Measurements from ENCODE around the gene TCF20.

Gene TCF20

DNA sequence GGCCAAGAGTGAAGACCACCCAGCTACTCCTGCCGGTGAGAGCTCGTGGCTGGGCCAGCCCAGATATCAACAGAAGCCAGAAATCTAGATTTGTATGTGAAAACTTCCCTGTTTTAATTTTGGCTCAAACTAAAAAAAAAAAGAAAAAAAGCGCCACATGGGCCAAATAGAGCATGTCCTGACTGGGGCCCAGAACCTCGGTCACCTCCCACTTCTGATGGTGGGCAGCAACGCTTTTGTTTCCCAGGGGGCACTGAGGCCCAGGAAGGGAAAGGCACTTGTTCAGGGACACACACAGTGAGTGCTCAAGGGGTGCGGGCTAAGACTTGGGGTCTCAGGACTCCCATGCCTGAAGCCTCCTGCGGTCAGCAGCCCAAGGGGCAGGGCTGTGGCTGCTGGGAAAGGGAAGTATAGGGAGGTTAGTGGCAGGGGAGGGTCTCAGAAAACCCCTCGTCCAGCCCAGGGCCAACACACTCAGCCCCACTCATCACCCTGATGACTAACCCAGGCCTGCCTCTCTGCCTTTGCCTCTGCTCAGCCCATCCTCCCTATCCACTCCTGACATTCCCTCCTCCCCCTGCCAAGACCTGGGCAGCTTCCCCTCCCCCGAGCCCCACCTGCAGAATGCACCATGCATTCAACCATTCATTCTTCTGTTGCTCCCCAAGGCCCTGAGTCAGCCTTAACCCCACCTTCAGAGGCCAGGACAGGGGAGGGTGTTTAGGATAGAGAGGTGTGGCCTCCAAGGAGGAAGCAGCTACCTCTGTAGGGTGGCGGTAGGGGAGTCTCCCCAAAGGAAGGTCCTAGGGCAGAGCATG, 30.0 kb upstream of the TCF20 start:
- DNase-seq: peak; percentile 44

DNA sequence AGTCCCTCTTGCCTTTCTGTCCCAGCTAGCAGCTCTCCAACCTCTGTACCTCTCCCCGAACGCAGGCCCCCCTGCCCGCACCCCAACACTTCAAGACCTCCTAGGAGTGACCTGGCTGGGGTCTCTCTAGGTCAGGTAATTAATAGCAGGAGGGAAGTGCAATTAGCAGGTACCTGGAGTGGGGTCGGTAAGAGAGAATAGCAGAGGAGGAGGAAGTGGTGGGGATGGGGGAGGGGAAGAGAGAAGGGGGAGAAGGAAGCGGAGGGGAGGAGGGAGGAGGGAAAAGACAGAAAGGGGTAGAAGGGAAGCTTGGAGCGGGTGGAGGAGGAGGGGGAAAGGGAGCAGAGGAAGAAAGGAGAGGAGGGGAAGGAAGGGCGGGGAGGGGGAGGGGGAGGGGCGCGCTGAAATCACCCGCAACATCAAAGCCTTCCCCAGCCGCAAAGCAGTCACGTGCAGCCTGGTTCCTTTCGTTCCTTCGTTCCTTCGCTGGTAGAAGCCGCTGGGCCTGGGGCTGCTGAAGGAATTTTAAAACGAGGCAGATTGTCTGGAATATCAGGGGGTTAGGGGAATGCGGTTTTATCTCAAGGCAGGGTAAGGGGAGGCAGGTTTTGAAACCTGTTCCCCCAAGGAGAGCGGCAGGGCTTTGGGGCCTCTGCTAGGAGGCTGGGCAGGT, 29.3 kb upstream of the TCF20 start:
- DNase-seq: peak; percentile 56

DNA sequence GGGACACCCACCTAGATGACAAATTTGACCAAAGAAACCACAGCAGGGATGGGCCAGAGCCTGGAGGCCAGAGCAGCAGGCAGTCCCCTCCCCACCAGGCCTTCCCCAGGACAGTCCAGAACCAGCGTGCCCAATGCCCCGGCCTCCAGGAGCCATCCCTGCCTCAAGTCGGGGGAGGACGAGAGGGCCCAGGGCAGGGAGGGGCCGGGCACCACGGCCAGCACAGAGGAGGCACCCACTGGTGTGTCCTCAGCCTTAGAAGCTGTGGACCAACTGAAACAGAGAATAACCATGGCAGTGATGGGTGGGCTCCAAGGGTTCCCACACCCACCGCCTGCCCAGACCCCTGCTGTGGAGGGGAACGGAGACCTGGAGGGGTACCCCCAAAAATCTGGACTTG, 28.3 kb upstream of the TCF20 start:
- no peak for DNase-seq

DNA sequence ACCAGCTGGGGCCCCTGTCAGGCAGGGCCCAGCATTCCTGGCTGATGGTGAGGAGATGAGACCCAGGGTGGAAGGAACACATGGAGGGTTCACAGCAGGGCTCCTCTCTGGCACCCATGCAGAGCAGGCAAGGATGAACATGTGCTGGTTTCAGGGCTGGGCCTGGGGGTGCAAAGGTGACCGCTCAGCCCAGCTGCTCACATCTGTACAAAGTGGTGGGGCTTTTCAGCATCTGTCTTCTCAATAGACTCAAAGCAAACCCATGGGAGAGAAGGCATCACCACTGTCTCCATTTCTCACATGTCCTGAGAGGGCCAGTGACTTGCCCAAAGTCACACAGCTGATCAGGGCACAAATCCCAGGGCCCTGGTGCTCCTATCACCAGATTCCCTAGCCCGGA, 27.3 kb upstream of the TCF20 start:
- no peak for DNase-seq

DNA sequence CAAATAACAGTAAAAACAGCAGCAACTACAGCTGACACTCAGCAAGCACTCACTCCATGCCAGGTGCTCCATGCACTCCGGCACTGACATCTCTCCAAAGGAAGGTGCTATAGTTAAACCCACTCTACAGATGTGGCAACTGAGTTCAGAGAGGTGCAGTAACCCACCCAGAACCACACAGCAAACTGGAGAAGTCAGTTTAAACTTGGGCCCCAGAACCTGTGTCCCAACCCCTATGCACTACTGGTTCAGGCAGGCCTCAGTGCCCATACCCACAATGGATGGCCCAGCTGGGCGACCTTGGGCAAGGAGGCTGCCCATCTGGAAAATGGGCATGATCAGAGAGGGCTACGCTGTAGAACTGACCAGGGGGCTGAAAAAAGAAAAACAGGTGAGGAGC, 26.4 kb upstream of the TCF20 start:
- no peak for DNase-seq

DNA sequence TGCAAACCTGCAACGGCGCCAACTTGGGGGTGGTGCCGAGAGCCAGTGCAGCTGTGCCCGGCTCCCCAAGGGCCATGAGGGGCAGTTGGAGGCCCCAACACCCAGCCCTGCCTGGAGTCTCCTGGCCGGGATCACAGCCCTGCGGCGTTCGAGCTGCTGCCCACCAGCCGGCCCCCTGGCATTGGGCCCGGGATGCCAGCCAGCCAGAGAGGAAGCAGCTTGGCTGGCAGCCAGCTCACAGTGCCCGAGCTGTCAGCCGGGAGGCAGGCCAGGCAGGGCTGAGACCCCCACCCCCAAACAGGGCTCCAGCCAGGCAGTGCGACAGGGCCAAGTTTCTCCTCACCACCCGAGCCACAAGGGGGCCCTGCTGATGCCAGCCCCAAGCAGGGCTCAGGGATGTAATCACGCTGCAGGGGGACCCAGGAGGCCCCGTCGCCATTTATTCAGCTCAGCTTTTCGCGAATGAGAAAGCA, 26.0 kb upstream of the TCF20 start:
- peak; percentile 20 for DNase-seq

DNA sequence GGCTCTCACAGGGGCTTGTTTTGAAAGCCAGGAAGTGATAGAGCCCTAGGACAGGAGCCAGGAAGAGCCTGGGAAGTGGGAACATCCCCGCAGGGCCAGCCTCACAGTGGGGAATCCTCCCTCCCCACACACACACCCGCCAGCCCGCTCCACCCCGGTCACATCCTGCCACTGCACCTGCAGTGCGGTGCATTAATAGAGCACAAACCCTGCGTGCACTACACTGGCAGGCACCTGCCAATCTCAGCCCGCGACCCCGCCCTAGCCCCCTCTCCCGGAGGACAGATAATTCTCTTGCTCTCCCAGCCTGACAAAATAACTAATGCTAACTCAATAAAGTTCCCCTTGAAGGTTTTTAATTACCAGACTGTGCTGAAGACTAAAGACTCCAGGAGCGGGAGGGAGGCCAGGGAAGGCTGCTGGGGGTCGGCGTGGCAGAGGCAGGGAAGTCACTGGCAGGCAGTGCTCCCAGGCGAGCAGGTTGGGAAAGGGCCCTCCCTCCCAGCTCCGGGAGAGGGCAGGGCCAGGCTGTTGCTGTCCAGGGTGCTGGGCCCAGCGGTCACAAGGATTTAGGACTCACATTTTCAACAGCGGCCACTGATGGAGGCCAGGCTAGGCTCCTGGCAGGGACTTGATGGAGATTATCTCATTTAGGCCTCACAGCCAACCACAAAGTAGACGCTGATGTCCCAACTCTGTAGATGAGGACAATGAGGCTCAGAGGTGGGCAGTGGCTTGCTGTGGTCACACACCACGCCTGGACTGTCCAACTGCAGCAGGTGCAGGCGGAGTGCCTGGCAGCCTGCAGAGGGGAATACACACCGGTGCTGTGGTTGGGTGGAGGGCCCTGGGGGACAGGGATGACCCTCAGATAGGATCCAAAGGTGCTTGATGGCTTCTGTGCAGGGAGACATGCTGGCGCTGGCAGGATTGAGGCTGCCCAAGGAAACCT, 23.9 kb upstream of the TCF20 start:
- no peak for DNase-seq

DNA sequence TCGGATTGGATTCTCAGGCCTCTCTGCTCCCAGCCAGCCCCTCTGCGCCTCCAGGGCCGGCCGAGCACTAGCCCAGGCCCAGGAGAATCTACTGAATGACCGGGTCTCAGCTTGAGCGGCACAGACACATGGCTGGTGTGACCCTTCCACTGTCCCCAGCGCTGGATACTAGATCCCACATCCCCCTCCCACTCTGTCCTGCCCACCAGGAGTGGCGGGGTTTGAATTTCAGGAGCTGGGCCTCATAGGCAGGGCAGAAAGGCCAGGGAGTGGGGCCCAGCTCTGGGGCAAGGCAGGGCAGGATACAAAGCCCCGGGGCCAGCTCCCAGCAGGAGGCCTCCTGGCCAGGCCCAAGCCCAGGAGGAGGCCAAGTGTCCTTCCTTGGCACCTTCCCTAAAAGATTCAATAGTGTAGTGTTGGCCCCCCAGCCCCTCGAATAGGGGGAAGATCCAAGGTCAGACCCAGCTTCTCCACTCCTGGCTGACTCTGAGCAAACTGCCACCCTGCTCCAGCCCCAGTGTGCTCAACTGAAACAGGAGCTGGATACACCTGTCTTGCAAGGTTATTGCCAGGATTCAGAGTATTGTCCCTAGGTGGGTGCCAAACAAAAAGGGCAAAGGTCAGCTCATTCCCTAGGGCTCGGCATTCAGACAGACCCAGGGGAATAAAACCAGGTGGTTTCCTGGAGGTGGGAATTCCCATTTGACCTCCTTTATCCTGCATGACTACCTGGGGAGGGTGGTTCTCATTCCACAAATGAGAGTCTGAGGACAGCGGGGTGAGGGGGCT, 22.5 kb upstream of the TCF20 start:
- no peak for DNase-seq

DNA sequence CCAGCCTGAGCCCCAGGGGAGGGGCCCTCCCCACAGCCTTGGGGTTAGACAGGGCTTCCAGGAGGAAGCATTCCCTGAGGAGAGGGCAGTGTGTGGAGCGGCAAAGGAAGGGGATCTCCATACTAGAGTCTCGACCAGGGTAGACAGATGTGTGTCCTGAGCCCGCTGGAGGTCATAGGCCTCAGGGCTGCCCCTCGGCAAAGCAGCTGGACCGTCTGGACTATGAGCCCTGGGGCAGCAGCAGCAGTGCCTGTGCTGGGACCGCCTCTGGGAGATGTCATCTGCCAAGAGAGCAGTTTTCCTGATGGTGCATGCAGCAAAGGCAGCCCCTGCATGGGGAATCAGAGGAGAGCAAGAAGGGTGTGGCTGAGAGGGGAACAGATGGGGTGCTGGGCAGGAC, 20.8 kb upstream of the TCF20 start:
- no peak for DNase-seq

DNA sequence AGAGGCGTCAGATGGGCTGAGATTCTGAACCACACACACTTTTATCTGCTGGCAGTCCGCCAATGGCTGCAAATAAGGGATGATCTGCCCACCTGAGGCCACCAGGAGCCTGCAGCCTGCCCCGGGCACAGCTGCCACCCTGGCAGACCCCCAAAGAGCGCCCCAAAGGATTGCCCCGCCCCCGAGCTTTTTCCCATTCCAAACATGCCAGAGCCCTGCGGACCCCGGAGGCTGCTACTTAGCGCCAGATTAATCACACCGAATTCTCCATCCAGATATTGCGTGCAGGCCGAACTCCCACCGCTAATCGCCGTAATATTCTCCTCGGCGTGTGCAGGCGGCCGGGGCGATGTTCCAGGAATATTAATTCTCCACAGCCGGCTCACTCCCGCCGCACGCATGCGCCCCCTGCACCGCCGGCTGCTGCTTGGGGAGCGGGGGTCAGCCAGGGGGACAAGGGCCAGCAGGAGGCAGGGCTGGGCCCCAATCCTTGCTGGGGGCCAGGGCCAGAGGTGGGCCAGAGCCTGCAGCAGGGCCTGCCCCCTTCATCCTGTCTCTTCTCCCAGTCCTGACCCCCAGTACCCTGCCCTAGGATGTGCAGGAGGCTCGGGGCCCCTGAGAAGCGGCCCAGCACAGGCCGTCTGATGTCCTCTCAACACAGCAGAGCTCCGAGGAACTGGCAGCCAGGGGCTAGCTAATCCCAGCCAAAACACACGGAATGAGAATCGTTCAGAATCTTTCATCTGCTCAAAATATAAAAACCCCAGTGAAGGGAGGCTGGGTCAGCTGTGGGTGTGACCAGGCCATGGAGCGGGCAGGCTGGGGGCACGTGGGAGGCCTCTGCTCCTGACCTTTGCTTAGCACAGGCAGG, 19.5 kb upstream of the TCF20 start:
- DNase-seq: no peak

DNA sequence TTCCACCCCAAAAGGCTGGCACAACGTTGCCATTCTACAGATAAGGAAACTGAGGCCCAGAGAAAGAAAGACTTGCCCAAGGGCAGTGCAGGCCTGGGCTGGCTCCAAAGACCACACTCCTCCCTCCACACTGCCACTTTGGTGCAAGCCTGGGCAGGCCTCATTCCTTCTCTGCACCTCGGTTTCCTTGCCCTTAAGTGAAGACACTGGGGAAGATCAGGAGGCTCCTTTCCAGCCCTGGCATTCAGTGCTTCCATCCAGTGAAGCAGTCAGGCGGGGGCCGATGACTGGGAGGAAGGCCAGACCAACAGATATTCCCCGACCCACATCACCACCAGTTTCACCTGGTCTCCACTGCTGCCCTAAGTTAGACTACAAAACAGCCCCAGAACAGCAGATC, 18.3 kb upstream of the TCF20 start:
- DNase-seq: no peak

DNA sequence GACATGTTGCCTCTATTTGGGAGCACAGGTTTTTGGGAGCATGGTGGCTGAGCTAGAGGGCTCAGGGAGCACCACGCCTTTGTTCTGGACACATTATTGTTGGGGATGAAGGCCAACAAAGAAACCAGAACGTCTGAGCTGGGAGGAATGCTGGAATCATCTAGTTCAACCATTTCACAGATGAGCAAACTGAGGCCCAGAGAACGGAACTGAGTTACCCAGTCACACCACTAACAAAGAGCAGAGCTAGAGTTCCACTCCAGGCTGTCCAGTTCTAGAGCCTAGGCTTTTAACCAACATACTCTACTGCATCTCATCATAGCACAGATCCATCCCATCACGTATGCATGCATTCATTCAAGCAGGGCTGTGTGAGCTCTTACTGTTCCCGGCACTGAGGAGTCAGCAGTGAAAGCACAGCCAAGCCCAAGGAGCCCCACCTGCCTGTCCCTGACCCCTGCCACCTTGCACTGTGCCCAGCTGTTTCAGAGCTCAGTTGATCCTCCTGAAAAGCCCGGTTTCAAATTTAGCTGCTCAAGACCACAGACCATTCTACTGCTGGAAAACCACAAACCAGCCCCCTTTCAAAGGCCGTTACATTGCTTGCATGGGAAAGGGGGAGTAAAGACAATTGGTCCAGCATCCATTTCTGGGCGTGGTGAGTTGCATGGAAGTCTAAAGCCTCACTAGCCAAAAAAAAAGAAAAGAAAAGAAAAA, 16.9 kb upstream of the TCF20 start:
- DNase-seq: no peak

DNA sequence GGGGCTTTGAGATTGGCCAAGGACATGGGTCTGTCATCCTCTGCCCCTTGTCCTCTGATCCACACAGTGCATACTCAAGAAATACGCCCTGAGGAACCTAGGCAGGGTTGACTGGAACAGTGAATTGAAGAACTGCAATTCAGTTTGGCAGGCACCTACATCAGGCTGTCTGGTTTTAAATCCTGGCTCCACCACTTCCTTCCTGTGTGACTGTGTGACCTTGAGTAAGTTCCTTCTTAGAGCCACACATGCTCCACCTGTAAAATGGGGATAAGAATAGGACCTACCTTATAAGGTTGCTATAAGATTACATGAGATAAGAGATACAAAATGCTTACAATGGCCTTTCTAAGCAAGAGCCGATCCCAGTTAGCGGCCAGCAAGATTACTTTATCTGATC, 15.8 kb upstream of the TCF20 start:
- DNase-seq: peak; percentile 14

DNA sequence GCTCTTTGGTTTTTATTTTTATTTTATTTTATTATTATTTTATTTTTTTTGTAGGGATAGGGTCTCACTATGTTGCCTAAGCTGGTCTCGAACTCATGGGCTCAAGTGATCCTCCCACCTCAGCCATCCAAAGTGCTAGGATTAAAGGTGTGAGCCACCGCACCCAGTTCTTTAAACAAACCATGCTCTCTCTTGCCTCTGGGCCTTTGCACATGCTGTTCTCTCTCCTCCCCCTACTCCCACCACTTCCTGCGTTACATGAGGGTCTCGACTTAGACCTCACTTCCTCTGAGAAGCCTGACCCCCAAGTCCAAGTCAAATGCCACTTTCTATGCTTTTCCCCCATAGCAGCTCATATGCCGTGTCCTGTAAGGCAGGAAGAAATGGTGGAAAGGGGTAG, 15.2 kb upstream of the TCF20 start:
- DNase-seq: no peak

DNA sequence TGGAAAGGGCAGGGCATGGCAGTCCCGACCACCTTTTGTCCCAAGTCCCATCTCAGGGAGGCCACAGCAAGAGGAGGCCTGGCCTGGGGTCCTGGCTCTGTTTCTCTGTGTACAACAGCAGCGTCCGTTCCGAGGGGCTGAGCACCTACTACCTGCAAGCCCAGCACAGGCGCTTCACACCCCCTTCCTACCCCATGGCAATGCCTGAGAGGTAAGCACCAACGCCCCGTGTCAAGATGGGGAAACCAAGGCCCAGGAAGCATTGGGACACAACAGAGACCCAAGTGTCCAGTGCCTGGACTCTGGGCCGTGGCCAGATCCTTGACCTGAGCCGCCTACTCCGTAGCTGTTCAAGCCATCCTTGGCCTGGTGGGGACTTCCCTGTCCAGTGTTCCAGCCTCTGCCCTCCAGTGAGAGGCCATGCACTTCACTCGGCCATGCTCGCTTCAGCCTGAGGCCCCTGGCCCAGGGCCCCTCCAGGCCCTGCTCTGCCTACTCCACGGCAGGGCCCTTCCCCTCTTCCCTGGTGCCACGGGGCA, 14.3 kb upstream of the TCF20 start:
- no peak for DNase-seq

DNA sequence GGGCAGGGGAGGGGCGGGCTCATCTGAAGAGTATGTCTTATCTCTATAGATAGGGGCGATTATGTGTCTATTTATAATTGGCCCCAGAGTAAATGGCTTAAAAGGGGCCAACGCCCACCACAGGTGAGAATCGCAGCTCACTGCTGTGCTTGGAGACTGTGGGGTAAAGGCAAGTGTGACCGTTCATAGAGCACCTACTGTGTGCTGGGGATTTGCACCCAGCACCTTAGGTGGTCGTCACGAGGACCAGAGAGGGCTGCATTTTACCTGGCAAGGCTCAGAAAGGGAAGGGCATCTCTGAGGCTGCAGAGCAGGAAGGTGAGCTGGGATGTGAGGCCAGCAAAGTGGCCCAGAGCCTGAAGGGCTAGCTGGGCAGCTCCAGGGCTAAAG, 13.7 kb upstream of the TCF20 start:
- no peak for DNase-seq

DNA sequence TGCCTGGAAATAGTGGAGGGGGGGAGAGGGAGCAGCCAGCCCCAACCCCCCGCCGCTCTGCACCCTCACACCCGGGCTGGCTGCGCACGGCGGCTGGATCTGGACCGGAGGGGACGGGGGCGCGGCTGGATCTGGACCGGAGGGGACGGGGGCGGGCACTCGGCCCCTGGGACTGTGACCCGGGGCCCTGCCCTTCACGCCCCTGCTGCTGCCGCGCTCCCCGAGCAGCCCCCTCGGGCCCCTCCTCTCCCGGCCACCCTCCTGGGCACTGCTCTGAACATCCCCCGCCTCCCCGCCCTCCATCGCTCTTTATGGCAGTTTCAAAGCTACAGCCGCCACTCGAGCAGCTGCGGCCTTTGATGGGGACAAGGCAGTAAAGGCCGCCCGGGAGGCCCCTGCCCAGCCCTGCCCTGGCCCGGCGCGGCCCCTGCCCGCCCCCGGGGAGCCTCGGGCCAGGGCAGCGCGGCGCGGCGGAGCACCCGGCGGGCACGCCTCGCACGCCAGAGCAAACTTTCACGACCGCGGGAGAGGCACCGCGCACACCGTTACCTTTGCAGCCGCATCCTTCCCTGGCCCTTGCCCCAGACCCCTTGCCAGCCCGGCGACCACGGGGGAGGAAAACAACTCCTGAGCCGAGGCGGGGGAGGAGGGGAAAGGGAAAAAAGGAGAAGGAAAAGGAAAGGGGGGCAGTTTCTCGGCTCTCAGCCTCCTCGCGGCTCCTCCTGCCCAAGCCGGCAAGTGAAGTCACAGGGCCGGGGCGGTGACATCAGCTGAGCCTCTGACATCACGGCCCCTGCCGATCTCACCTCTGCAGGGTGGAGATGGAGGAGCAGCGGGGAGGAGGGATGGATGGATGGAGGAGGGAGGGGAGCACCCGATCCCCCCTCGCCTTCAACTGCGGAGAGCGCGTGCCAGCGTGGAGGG, 13.1 kb upstream of the TCF20 start:
- peak; percentile 39 for DNase-seq

DNA sequence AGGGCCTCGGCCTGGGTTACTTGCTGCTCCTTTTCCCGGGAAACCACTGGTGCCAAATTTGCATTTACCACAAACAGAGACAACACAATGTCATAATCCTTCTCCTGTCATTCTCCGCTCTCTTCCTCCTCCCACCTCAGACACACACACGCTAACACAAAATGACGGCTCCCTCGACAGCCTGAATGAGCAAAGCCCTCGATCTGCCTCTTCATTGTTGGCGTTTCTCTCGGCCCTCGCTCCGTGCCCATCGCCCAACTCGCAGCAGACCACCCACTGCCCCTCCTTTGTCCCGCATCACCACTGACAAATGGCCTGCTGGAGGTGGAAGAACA, 12.5 kb upstream of the TCF20 start:
- DNase-seq: no peak

DNA sequence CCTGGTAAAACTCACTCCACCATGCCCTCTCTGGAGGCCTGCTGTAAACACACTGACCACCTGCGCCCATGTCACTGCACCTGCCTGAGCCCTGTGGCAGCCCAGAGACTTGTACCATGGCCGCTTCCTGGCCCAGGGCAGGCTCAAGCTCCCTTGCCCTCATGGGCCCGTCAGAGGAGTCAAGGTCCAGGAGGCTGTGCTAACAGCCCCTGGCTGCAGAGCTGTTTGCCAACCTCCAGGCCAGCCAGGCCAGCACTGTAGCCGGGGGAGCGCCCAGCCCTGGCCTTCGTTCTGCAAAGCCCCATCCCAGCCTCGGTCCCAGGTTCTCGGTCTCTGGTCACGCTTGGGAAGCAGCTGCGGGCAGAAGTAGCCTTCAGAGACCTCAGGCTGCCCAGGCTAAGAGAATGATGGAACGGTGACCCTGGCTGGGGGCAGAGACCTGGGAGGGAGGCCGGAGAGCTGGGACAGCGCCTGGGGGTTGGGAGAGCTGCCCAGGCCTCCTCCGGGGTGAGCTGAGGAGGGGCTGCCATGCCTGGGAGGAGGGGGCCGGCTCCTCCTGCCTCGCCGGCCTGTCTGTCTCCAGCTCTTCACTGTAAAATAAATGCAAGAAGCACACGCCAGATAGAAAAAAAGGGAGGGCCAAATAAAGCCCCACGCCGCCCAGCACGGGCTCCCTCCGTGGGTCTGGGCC, 11.9 kb upstream of the TCF20 start:
- DNase-seq: no peak

Data from CD4-positive, alpha-beta T cell treated with Interferon gamma for 1 hour (primary cell).